A673 (cell line): ENCODE results near the gene MYO1E. TPM values are rescaled to one million over a fixed set of nuclear protein-coding genes. Genes with fewer than 3 reads are reported as not detected.
"Not testable (repeated sequence)": the region's sequence is repeated elsewhere in the genome, so short reads cannot be mapped to it uniquely, and the experiment has no call there.

Source experiments
- BruUV-seq: library from RNA; stranded (reverse); fragments of 400-500 nt; replicated peaks from 2 replicates; lab custom pipeline; 2021; lab: Mats Ljungman, UMichigan
- CTCF ChIA-PET: fragments of 300-600 bp; sonication (Branson Sonifier 250); formaldehyde crosslinking; loops from one replicate; lab custom pipeline; 2022; ENCODE audit warnings: antibody characterized with exemption; lab: Charles Lee
- POLR2A ChIA-PET: fragments of 300-600 bp; sonication (Branson Sonifier 250); formaldehyde crosslinking; loops from one replicate; lab custom pipeline; 2022; ENCODE audit warnings: antibody characterized with exemption; ENCODE audit not compliant: low non-redundant PET; lab: Charles Lee
- DNase-seq: peaks from one replicate; pipeline ENCODE4 v3.0.0-alpha.2; 2015; ENCODE audit warnings: low spot score
- H3K27ac ChIP-seq: fragments of 200-600 bp; sonication (generic); 2 replicates; pipeline ENCODE4 v1.5.1; 2016; ENCODE audit warnings: mixed run types, low read depth, mild to moderate bottlenecking, mixed read lengths, antibody characterized with exemption, low read length; ENCODE audit not compliant: poor library complexity, severe bottlenecking
- H3K27me3 ChIP-seq: fragments of 200-600 bp; sonication (generic); replicated peaks from 2 replicates; pipeline ENCODE4 v1.6.1; 2017; ENCODE audit warnings: mixed run types, low read depth, mild to moderate bottlenecking, mixed read lengths, antibody characterized with exemption, low read length; ENCODE audit not compliant: insufficient read depth, poor library complexity
- H3K36me3 ChIP-seq: fragments of 200-600 bp; sonication (generic); 2 replicates; pipeline ENCODE4 v1.6.1; 2016; ENCODE audit warnings: mixed run types, mild to moderate bottlenecking, mixed read lengths, antibody characterized with exemption, low read length; ENCODE audit not compliant: insufficient read depth, poor library complexity, severe bottlenecking
- H3K4me1 ChIP-seq: fragments of 200-600 bp; sonication (generic); 2 replicates; pipeline ENCODE4 v1.6.1; 2017; ENCODE audit warnings: mixed run types, mild to moderate bottlenecking, mixed read lengths, antibody characterized with exemption, low read length; ENCODE audit not compliant: insufficient read depth, poor library complexity, severe bottlenecking
- H3K4me3 ChIP-seq: fragments of 200-600 bp; sonication (generic); 2 replicates; pipeline ENCODE4 v1.5.1; 2016; ENCODE audit warnings: low read depth, mixed run types, mild to moderate bottlenecking, mixed read lengths, low read length; ENCODE audit not compliant: poor library complexity, severe bottlenecking
- H3K9me3 ChIP-seq: fragments of 200-600 bp; sonication (generic); 2 replicates; pipeline ENCODE4 v1.6.1; 2016; ENCODE audit warnings: mixed run types, low read depth, mild to moderate bottlenecking, mixed read lengths, antibody characterized with exemption, low read length; ENCODE audit not compliant: poor library complexity, severe bottlenecking
- EZH2 ChIP-seq: fragments of 200-600 bp; sonication (generic); IDR thresholded peaks from 2 replicates; pipeline ENCODE4 v1.6.1; 2017; ENCODE audit warnings: borderline replicate concordance, low read depth, mild to moderate bottlenecking, mixed read lengths, antibody characterized with exemption, low read length; ENCODE audit not compliant: poor library complexity, severe bottlenecking
- intact Hi-C: fragments of 100-400 bp; cut with micrococcal nuclease; formaldehyde crosslinking; loops from one replicate; pipeline ENCODE4 v1.10.0; 2022; ENCODE audit not compliant: unreplicated experiment
- total RNA-seq: library from RNA; stranded (reverse); gene quantifications from 2 replicates; pipeline ENCODE4 v1.2.3, GENCODE V29; 2021
- TF ChIP-seq, protein P1 (sequence below): fragments of 300-800, 200-600 bp; sonication (generic); conservative IDR thresholded peaks from 2 replicates; pipeline ENCODE4 v1.5.1; 2017; ENCODE audit warnings: low read depth, mild to moderate bottlenecking, antibody characterized with exemption, low read length, moderate library complexity, mixed read lengths

Gene MYO1E
- total RNA-seq, 1 experiment from 2014 or later: 7.9 TPM

DNA sequence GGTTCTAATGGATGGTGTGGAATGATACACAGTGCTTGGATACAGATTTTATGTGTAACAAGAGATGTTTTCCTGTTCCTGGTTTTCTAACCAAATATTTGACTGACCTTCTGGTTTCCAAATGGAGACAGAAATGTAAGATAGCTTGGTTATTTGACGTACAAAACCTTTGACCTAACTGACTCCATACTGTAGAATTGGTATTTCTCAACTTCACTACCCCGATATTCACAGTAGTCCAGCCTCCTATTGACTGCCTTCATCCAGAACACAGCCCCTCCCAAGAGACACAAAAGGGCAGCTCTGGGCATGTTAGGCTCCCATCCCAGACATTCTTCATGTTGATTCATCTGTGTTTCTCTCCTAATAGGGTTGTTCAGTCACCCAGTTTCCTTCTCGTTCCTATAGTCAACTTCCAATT, 33.4 kb downstream of the MYO1E start:
- Histone ChIP-seq H3K9me3 (no peaks in the 10 kb centered on the region), H3K27ac (no peak overlapping the region), H3K36me3 (no peaks in the 10 kb centered on the region), H3K27me3 (no peaks in the 10 kb centered on the region), H3K4me1 (no peaks in the 10 kb centered on the region), H3K4me3 (no peak overlapping the region)
- TF ChIP-seq, protein P1, sequence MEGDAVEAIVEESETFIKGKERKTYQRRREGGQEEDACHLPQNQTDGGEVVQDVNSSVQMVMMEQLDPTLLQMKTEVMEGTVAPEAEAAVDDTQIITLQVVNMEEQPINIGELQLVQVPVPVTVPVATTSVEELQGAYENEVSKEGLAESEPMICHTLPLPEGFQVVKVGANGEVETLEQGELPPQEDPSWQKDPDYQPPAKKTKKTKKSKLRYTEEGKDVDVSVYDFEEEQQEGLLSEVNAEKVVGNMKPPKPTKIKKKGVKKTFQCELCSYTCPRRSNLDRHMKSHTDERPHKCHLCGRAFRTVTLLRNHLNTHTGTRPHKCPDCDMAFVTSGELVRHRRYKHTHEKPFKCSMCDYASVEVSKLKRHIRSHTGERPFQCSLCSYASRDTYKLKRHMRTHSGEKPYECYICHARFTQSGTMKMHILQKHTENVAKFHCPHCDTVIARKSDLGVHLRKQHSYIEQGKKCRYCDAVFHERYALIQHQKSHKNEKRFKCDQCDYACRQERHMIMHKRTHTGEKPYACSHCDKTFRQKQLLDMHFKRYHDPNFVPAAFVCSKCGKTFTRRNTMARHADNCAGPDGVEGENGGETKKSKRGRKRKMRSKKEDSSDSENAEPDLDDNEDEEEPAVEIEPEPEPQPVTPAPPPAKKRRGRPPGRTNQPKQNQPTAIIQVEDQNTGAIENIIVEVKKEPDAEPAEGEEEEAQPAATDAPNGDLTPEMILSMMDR: no peak
- TF ChIP-seq EZH2: no peak
- no peak for DNase-seq
- CTCF ChIA-PET: no interaction called here
- POLR2A ChIA-PET: no interaction called here
- intact Hi-C loops: no loop called here
- BruUV-seq: no TSS peak

DNA sequence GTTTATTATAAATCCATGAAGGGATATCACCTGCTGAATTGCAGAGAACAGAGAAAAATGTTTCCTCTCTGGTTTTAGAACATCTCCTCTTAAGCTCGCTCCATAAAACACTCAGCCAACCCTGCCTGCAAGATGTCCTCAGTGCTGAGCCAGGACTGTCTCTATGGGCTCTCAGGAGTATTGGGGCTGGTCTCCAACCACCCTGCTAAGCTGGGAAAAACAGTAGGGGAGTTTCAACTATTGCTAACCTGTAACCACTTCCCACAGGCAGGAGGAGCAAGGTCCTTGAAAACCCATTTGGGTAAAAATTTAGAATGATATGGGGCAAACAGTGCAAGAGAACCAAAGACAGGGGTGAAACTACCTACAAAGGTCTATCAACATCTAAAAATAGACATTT, 34.3 kb downstream of the MYO1E start:
- no TSS peak for BruUV-seq
- no peaks in the 10 kb centered on the region for H3K27me3 ChIP-seq
- no peak overlapping the region for H3K4me3 ChIP-seq
- no peaks in the 10 kb centered on the region for H3K4me1 ChIP-seq
- intact Hi-C loops: no loop called here
- no peak overlapping the region for H3K27ac ChIP-seq
- ChIA-PET CTCF (no interaction called here), POLR2A (interaction anchor here (0.6 kb wide), 1 partner anchor 35 kb away, joined by 3 read pairs; the partner anchor contains the start of gene MYO1E)
- no peaks in the 10 kb centered on the region for H3K36me3 ChIP-seq
- H3K9me3 ChIP-seq: no peaks in the 10 kb centered on the region
- no peak for DNase-seq
- TF ChIP-seq EZH2: no peak
- TF ChIP-seq, protein P1: no peak

DNA sequence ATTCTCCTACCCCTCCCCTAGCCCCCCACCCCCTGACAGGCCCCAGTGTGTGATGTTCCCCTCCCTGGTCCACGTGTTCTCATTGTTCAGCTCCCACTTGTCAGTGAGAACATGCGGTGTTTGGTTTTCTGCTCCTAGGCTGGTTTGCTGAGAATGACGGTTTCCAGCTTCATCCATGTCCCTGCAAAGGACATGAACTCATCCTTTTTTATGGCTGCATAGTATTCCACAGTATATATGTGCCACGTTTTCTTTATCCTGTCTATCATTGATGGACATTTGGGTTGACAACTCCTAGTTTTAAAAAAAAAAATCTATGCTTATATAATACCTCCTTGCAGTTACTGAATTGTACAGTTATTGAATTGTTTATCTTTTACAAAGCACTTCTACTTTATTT, 35.9 kb downstream of the MYO1E start:
- DNase-seq, H3K4me3 ChIP-seq, H3K4me1 ChIP-seq, H3K9me3 ChIP-seq, H3K27me3 ChIP-seq, POLR2A ChIA-PET, intact Hi-C loops, H3K27ac ChIP-seq, H3K36me3 ChIP-seq, CTCF ChIA-PET, BruUV-seq: not testable (repeated sequence)

DNA sequence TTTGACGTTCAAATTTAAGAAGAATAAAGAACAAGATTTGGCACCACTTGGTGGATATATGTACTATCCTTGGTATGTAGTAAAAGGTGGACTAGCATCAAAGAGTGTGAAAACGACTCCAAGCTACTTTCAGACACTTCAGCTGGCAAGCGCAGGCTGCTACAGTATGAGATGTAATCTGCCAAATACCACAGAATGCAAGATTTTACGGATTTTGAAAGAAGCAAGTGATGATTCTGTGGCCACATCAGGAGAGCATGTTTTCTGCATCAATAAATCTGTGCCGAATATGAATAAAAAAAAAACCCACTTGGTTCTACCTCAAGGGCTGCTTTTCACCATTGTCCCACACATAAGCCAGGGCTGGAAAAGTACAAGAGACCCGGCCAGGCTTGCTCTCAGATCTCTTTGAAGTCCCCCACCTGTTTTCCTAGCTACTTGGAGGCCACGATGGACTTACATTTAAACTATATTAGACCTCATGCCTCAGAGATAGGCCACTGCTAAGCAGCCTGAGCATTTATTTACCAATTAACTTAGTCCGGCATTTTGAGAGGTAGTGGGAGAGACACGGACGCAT, 37.4 kb downstream of the MYO1E start:
- H3K4me3 ChIP-seq: no peak overlapping the region
- no peak overlapping the region for H3K27ac ChIP-seq
- TF ChIP-seq, protein P1: no peak
- intact Hi-C loops: no loop called here
- CTCF ChIA-PET: no interaction called here
- no TSS peak for BruUV-seq
- H3K27me3 ChIP-seq: no peaks in the 10 kb centered on the region
- no peaks in the 10 kb centered on the region for H3K9me3 ChIP-seq
- POLR2A ChIA-PET: no interaction called here
- H3K36me3 ChIP-seq: no peaks in the 10 kb centered on the region
- H3K4me1 ChIP-seq: no peaks in the 10 kb centered on the region
- DNase-seq: no peak
